NCI-H345 treated with DMSO at 0.1 percent for 48 hours (cell line): ENCODE measurements around the gene MCM5.
"Not testable (repeated sequence)": the region's sequence is repeated elsewhere in the genome, so short reads cannot be mapped to it uniquely, and the experiment has no call there.

Experiments used
- DNase-seq: peaks from one replicate; lab custom pipeline; 2025; ENCODE audit not compliant: unreplicated experiment; lab: John Stamatoyannopoulos, UW

The MCM5 gene

DNA sequence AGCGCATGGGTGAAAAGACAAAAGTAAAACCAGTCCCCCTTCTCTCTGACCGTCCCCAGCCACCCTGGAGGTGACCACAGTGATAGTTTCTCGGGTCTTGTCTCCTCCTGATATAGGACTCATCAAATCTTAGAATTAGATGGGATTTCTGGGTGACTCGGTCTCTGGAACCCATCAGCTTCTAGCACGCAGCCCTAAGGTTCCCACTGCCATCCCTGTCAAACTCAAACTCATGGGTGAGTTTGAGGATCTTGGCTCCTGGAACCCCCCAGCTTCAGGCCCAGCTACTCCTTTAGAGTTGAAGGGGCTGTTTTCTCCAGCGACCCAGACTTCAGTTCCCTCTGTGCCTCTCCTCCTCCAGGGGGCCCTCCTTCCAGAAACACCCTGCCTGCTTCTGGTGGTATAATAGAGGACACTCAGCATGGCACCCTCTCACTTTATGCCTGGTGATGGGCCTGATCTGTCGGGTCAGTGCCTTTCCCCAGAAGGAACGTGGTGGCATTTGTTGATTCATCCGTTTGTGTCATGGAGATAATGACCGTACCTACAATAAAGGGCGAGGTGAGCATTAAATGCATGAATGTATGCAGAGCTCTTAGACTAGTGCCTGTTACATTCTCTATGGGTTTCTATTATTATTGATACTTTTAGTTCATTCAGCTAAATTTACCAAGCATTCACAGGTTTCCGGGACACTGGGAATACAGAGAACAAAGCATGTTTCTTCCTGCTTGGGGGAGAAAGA lies 31.7 kb downstream of the MCM5 start:
- DNase-seq: no peak

DNA sequence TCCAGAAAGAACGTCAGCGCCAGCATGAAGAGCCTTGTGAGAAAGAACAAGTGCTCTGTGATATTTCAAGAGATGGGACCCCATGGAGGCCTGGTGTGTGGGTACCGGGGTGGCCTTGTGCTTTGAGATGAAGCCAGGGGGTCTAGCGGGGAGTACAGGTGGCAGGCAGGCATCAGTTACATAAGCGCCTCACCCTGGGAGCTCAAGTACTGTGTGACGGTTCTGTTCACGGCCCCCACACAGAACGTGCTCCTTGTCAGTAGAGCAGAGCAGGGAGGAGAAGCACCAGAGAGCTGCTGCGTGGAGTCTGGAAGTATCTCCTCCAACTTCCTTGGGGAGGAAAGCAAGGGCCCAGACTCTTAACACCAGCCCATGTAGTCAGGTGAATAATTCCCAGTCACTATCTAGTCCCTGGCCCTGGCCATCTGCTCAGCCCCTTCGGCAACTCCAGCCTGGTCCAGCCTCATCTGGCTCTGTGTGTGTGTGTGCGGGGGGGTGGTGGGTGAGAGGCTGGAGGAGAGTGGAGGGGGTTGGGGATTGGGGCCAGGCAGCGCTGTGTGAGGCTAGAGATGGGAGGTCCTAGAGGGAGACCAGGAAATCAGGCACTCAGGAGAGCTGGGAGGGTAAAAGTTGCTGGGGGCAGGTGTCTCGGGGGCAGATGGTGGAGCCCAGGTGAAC lies 32.4 kb downstream of the MCM5 start:
- no peak for DNase-seq

DNA sequence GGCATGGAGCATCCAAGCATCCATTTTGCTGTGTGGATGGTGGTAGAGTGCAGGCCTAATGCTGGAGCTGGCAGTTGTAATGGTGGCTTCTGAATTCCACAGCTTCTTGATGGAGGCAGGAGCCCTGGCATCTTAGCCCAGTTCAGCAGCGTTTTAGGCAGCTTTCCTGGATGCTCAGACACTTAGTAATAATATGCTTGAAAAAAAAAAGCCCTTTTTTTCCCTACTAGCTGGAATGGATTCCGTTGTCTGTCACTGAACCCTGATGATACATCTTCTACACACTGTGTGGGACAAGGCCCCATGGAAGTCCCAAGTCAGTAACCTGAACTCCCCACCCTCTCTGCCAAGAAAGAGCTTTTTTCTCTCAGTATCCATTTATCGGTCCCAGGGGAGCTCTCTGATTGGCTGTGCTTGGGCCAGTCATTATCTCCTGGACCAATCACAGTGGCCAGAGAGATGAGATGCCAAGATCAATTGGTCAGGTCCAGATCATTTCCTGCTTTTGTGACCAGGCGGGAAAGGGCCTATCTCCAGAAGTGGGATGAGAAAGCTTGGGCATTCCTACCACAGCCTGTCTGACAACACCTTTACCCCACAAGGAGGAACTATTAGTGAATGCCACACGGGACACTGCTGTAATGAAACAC lies 34.2 kb downstream of the MCM5 start:
- no peak for DNase-seq

DNA sequence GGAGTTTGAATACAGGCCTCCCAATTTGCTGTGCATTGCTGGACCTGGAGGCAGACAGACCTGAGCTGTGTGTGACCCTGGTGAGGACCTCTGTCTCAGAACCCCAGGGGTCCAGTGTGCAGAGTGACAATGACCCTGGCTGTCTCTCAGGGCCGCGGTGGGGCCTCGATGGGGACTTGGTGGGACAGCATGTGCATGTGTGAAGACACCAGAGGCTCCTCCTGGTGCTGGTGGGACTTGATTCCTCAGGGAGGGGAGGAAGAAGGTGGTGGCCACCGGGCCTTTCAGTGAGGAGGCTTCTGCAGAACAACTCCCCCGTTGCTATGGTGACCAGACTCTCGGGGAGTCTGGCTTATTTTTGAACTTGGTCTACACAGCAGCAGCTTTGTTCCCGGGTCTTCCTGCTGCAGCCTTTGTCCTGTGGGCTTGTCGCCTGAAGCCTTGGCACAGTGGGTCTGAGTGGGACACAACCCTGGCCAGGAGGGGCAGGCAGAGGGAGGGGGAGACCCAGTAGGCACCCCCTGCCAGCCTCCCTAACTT lies 35.3 kb downstream of the MCM5 start:
- no peak for DNase-seq

DNA sequence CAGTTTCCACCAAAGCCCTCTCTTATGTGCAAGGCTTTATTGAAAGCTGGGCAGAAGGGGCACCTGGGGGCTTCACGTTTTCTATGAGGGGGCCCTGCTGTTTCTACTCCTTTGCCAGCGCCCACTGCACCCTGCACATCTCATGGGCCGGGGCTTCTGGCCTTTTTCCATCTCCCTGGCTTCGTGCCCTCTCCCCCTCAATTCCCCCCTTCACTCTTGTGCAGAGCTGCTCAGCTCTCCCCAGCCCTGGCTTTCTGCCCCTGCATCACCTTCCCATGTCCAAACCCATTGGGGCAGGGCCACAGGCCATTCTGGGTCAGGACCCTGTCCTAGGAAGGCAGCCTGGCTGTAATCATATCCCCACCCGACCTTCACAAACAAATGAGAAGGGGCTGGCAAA lies 36.5 kb downstream of the MCM5 start:
- no peak for DNase-seq

DNA sequence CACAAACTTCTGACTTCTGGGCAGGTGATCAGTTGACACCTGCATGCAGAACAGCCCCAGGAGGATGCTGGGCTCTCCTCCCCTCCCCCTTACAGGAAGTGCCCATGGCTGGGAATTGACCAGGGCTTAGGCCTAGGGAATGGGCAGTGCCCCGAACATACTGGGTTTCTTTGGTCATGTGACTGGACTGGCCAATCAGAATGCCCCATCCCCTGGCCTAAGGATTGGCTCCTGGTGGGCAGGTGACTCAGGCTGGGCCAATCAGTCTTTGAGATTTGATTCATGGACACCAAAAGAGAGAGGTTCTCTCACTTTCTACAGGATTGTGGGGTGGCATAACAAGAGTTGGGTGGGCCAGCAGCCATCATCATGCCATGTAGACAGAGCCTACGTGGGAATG lies 37.1 kb downstream of the MCM5 start:
- DNase-seq: no peak

DNA sequence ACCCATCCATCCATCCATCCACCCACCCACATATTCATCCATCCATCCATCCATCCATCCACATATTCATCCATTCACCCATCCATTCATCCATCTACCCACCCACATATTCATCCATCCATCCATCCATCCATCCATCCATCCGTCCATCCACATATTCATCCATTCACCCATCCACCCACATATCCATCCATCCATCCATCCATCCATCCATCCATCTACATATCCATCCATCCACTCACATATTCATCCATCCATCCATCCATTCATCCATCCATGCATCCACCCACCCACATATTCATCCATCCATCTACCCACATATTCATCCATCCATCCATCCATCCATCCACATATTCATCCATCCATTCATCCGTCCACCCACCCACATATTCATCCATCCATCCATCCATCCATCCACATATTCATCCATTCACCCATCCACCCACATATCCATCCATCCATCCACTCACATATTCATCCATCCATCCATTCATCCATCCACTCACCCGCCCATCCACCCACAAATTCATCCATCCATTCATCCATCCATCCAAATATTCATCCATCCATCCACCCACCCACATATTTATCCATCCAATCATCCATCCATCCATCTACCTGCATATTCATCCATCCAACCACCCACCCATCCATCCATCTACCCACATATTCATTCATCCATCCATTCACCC lies 38.9 kb downstream of the MCM5 start:
- not testable (repeated sequence) for DNase-seq

DNA sequence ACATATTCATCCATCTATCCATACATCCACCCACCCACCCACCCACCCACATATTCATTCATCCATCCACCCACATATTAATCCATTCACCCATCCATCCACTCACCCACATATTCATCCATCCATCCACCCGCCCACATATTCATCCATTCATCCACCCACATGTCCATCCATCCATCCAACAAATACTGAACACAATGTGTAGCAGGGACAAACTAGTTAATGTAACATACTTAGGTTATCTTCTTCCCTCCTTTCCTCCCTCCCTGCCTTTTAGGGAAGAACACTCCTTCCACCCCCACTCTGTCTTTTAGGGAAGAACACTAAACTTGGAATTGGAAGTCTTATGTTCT lies 39.4 kb downstream of the MCM5 start:
- no peak for DNase-seq

DNA sequence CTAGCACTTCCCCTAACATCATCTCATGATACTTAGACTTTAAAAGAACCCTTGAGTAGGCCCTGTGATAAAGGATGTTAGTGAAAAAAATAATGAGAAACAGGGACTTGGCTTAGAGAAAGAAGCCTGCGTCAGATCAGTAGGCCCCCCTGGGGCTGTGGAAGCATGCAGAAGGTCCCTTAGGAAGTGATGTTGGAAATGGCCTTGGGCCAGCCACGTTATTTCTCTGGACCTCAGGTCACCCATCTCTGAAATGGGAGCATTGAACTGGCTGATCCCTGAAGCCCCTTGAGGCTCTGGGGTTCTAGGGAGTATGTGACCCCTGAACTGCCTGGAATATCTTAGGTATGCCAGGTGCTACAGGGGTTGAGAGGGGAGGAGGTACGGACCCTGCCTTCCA lies 40.2 kb downstream of the MCM5 start:
- DNase-seq: no peak

DNA sequence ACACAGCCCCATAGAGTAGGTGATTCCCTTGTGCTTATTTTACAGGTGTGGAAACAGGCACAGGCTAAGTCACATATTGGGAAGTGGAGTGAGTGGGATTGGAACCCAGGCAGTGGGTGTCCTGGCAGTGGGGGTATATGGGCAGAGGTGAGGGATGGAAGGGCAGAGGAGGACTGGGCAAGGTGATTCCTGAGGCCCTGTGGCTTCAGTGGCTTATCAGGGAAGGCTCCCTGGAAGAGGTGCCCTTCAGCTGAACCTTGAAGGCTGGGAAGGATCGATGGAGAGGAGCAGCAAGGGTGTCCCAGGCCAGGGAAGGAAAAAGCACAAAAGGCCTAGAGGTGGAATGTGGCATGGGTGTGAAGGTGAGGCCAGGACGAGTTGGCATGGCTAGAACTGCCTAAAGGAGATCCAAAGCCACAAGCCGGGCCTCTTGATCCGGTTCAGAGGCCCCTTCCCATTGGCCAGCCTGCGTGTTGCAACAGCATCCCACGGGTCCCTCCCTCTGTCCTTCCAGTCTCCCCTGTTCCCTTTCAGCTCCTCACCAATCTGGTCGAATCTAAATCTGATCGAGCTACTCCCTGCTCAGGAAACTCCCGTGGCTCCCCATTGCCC lies 41.7 kb downstream of the MCM5 start:
- no peak for DNase-seq

DNA sequence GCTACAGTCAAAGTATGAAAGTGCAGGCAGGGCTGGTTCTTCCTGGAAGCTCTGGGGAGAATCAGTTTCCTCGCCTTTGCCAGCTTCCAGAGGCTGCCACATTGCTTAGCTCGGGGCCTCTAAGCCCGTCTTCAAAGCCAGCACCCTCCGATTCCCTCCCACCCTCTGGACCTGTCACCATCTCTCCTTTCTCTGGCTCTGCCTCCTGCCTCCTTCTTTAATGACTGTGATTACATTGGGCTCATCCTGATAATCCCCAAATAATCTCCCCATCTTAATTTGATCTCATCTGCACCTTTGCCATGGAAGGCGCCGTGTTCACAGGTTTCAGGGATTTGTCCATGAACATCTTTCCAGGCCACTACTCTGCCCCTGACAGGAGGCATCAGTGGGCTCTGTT lies 42.5 kb downstream of the MCM5 start:
- DNase-seq: no peak

DNA sequence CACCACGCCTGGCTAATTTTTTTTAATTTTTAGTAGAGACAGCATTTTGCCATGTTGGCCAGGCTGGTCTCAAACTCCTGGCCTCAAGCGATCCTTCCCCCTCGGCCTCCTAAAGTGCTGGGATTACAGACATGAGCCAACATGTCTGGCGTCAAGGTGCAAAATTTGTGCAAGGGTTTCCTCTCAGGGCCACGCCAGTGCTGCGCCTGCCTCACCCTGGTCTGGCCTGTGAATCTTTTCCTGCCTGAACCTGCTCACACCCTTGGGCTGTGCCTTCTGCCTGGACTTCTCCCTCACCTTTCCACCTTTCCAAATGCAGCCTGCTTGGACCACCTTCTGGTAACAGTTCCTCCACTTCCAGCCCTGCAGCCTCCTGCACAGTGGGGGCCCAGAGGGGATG lies 43.4 kb downstream of the MCM5 start:
- no peak for DNase-seq

DNA sequence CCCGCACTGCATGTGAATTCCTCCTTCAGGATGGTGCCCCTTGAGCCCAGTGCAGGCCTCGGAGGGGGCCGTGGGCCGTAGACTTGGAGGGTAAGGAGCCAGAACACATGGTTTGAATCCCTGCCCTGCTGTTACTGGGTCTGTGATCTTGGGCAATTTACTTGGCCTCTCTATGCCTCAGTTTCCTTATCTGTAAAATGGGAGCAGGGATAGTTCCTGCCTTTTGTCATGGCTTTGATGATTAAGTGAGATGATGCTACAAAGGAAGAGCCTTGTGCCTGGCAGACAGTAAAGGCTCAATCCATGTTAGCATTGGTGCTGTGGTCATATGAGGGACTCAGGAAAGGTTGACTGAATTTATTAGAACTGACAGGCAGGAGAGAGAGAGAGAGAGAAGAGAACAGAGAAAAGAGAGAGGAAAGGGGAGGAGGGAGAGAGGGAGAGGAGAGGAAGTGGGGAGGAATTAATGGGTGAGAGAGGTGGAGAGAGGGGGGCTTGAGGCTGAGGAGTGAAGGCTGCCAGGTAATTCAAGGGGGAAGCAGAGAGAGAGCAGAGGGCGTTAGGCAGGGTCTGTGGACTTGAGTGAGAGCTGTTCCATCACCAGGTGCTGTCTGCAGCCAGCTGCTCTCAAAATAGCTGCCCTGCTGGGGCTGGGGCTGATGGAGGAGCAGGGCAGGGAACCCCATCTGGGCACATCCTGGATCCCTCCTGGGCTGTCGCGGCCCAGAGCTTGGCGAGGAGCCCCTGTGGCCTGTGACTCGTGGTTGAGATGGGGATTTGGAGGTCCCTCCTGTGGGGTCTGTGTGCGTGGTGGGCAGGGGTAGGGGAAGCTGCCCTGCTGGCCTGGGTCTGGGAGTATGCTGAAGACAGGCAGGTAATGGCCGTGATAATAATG lies 44.1 kb downstream of the MCM5 start:
- no peak for DNase-seq

DNA sequence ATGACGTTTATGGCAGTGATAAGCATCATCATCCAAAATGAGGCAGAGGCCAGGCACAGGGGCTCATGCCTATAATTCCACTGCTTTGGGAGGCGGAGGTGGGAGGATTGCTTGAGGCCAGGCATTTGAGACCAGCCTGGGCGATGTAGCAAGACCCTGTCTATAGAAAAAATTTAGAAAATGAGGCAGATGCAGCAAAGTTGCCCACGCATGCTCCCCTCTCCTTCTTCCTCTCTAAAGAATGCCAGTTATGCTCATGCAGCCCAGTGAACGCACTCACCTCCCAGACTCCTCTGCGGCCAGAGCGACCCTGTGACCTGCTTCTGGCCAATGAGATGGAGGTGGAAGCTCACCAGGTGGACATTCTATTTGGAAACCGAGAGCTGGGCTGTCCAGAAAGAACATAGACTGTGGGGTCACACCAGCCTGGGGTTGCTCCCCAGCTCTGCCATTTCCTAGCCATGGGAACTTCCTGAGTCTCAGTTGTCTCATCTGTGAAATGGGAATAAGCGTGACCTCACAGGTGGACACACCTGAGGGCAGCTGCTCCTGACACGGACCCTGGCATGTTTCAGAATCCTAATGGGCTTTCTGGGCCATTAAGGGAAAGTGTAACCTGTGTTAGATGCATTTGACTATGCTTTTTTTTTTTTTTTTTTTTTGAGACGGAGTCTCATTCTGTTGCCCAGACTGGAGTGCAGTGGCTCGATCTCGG lies 44.9 kb downstream of the MCM5 start:
- DNase-seq: no peak

DNA sequence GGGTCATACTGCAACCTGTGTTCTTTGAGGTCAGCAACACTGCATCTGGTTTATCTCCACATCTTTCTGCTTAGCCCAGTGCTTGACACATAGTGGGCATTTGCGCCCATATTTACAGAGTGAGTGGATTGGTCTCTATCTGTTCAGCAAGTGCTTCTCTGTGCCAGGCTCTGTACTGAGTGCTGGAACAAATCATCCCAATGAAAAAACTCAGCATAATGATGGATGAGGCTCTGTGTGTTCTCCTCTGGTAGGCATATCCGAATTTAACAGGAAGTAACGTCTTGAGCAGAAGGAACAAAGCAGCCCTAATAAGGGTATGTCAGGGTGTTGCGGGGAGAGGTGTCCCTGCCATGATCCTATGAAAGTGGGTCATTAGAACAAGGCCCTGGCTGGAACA lies 46.0 kb downstream of the MCM5 start:
- DNase-seq: no peak

DNA sequence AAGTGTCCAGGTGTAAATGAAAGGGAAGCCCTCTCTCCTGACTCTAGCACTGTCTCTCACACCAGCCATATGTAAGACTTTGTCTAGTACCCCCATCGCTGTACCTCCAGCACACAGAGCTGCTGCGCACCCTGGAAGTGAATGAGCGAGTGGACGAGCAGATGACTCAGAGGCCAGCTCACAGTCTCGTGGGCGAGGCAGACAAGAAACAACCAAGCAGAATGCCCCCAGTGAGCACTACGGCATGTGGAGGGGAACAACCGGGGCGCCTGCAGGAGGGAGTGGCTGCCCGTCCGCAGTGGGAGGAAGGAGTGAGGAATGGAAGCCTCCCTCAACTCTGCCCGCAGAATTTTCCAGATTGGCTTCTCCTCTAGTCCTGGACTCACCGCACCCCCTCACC lies 46.4 kb downstream of the MCM5 start:
- DNase-seq: no peak

DNA sequence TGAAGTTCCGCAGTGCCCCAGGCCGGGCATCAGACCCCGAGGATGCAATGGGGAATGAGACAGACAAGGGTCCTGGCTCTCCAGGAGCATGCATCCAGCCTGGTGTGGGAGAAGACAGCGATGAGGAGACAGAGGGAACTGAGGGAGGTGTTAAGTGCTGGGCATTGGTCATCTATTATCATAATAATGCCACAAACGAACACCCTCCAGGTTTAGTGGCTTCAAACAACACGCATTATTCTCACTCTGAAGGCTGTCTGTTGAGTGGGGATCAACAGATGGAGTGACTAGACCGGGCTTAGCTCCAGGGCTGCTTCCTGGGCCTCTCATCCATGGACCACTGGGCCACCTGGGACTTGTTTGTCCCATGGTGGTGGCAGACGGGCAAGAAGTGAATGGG lies 48.6 kb downstream of the MCM5 start:
- no peak for DNase-seq

DNA sequence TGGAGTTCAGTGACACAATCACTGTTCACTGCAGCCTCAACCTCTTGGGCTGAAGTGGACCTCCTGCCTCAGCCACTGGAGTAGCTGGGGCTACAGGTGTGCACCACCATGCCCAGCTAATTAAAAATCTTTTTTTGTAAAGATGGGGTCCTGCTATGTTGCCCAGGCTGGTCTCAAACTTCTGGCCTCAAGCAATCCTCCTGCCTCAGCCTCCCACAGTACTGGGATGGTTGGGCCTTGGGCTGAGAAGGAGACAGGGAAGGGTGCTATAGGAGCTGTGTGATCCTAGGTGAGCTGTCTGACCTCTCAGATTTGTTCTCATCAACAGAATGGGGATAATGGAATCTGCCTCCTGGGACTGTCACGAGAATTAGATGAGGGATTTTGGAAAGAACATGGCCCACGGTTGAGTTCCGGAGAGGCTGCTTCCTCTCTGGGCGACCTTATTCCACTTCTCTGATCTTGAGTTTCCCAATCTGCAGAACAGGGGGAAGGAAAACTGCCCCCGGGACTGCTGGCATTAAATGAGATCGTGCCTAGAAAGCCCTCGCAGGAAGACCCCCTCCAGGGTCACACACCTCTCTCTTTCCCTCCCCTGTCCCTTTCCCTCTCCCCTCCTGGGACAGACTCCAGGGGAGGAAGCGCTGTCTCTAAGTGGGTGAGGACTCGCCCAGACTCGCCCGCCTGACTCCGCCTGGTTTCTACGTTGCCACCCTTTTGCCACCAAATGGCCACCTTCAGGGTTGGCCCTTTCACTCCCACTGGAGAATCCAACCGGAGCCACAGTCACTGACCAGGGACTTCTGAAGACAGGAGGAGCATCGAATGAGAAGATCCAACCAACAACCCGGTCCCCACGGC lies 50.1 kb downstream of the MCM5 start:
- no peak for DNase-seq
